GM21717 (cell line): ENCODE results near the gene SYT11.
"Not testable (repeated sequence)": the region's sequence is repeated elsewhere in the genome, so short reads cannot be mapped to it uniquely, and the experiment has no call there.

Experiments used
- ATAC-seq: cut with Tn5 transposase; IDR thresholded peaks from one replicate; pipeline ENCODE4 v1.9.1; 2021; ENCODE audit warnings: mild to moderate bottlenecking, moderate library complexity; ENCODE audit not compliant: unreplicated experiment

Gene SYT11

DNA sequence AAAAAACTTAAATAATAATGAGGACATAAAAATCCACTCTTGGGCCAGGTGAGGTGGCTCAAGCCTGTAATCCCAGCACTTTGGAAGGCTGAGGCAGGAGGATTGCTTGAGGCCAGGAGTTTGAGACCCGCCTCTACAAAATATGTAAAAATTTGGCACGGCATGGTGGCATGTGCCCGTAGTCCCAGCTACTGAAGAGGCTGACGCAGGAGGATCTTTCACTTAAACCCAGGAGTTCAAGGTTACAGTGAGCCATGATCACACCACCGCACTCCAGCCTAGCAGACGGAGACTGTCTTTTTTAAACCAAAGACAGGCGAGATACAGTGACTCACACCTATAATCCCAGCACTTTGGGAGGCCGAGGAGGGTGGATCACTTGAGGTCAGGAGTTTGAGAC is 37.1 kb downstream of the SYT11 start:
- ATAC-seq: not testable (repeated sequence)

DNA sequence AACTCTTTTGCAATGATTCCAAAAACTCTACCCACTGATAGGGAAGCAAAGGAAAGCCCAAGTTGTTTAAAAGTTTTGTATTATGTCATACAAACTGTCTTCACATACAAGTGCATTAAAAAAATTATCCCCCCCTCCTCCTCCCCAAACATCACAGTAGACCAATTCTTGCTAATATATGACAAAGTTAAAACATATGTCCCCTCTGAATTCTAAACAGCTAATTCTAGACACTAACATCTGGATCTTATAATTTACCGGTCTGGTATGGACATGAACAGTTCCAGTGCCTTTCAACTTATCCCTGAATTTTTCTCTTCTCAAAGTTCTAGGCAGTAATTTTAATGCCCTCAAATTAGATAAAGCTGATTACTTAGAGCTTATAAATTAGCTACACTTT is 38.4 kb downstream of the SYT11 start:
- no peak for ATAC-seq

DNA sequence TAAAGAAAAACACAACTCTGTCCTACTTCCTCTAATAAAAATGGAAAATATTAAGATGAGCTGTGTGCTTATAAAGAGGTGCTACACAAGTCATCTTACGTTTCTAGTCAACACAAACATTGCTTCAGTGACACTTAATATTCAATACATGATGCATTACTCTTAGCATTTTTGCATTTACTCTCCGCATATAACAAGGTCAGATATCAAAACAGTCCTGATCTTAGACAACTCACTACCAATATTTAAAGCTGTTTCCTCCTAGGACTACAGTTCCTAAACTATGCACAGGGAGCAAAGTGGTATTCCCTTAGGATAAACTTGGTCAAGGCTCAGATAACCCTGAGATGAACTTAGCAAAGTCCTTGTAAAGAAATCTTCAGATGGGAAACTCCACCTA is 39.5 kb downstream of the SYT11 start:
- no peak for ATAC-seq

DNA sequence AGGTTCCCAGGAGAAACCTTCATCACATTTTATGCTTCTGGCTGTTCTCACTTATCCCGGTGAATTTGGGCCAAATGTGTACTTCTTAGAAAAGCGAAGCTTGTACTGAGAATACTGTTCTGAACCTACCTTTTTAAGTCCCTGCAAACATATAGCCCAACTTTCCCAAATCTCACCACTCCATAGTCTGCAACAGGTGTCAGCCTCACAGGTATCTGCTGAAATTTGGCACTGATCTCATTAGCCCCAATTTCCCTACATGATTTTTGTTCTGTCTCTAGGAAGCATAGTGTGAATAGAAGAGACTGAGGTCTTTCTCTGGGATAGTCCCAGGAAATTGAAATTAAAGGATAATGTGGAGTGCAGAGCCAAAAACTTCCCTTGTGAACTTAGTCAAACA is 40.3 kb downstream of the SYT11 start:
- no peak for ATAC-seq

DNA sequence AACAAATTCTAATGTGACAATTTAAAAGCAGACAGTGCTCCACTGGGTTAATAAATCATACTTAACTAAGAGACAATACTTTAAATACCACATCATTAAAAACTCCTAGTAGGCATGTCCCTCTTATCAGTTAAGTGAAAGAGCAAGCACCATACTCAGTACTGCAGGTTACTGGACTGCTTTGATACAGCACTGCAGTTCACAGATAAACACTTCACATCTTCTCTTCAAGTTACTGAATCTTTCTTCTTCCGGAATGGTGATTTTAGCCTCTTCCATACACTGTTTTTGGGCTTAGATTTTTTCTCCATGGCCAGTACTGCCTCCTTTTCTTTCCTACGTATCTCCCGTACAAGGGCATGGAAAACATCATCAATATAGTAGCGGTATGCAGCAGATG is 40.8 kb downstream of the SYT11 start:
- ATAC-seq: no peak

DNA sequence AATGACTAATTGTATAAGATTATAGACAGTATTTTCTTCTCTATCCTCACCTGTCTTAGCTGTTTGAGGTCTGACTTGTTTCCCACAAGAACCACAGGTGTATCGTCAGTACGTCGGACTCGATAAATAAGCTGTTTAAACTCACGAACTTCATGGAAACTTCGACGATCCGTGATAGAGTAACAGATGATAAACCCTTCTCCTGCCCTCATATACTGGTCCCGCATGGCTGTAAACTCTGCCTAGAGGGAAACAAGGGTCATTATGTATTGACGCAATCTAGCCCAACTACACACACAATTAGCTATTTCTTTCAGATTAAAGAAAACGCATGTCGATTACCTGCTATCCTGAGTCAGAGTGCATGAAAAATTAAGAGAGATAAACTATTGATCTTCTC is 44.9 kb downstream of the SYT11 start:
- ATAC-seq: no peak

DNA sequence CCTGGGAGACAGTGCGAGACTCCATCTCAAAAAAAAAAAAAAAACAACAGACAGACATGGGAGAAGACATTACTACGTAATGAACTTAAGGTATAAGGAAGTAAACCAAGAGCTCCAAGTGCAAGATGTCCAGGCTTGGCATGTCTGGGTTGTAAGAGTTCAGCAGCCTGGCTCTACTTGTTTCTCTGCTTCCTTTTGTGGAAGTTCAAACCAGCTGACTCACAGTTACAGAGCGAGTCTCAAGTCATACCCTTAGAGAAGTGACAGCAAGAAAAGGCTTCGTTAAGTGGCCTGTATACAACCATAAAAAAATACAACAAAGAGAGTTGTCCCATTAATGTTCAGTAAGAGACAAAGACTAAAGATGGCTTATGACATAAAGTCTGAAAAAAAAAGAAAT is 50.5 kb downstream of the SYT11 start:
- ATAC-seq: no peak

DNA sequence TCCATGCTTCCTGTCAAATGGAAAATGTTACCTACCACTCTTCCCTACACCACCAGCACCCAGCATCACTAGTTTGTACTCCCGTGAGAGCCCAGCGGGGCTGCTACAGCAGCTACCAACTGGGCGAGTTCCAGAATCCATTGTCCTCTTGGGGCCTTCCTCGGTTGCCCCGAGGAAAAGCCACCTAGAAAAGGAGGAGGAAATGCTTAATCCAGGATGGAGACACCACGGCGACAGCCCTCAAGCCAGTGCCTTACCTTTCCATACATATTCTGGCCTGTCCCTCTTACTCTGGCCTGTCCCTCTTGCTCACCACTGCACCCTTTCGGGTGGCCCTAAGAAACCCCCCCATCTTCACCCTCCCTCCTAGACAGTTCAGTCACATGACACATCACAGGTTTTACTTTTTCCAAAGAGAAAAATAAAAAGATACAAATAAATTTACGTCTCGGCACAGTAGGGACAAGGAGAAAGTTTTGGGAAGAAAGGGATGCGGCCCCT is 51.3 kb downstream of the SYT11 start:
- no peak for ATAC-seq

DNA sequence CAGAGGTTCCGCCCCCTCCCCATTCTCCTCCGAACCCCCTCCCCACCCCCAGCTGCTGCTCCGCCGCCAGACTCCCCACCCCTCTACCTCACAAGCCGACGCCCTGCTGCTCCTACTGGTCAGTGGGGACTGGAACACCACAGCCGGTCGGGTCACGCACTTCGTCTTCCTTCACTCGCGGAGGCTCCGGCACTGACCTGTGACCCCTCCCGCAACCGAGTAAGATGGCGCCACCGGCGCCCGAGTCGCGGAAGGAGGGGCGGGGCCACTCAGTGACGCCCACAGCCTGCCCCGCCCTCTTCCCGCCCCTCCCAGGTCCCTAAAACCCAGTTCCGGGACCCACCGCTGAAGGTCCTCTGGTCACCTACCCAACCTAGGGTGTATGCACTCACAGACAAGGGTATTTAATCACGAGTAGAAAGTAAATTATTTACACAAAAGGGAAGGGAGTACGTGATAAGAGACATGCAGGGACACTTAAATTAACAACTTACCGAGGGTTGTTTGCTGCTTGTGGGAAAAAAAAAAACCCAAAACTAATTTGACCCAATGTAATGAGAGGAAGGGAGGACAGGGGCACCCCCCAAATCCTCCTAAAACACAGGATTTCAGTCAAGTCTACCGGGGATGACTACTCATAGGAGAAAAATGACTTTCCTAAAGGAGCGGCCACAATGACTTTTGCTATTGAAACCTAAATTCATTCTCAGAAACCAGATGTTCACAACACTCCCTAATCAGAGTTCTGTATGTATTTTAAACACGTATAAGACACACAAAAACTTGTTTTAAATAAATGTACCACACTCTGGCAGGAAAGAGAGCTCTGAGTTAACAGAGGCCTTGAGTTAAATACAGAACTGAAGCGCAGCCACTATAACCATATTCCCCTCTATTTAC is 52.0 kb downstream of the SYT11 start, which contains the start of gene RIT1:
RIT1 (minus strand) TSS at position 194 of the 900 bp plus-strand sequence. CDS start 588 bp downstream, outside the sequence.
- ATAC-seq: peak; percentile 60

DNA sequence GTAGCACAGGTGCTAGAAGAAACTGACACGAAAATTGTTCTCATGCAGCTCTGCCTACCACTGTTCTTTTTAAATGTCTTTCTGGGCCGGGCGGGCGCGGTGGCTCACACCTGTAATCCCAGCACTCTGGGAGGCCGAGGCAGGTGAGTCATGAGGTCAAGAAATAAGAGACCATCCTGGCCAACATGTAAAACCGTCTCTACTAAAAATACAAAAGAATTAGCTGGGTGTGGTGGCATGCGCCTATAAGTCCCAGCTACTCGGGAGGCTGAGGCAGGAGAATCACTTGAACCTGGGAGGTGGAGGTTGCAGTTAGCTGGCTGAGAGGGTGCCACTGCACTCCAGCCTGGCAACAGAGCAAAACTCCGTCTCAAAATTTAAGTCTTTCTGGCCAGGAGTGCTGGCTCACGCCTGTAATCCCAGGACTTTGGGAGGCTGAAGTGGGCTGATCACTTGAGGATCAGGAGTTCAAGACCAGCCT is 52.7 kb downstream of the SYT11 start:
- no peak for ATAC-seq

DNA sequence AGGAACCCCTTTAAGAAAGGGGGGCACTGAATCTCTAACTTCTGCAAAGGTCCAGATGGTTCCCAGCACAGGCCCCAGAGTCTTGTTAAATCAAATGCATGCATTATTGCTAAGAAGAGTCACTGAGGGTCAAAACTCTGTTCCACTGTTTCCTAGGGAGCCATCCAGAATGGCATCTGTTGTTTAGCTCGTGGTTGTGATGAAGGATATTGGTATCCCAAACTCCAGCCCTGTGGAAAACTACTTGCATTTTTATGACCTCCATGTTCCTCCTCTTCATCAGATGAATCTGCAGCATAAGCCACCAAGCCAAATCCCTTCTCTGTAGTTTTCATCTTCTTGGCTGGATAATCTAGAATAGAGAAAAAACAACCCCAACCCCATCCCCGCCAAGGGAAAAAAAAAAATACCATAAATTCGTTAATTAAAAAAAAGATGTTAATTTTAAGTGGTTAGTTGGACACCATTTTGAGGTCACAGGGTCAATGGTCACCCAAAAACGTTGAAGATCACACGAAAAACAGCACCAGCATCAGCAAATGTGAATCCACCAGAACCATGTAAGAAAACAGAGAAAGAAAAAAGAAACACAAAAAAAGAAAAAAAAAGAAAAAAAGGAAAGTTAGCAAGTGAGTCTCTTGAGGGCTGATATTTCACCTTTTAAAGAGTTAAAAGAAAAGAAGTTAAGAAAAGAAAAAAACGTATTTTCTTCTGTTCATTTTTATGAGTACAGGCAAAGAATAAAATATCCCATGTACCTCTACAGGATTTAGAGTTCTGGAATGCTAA is 54.8 kb downstream of the SYT11 start:
- ATAC-seq: no peak

DNA sequence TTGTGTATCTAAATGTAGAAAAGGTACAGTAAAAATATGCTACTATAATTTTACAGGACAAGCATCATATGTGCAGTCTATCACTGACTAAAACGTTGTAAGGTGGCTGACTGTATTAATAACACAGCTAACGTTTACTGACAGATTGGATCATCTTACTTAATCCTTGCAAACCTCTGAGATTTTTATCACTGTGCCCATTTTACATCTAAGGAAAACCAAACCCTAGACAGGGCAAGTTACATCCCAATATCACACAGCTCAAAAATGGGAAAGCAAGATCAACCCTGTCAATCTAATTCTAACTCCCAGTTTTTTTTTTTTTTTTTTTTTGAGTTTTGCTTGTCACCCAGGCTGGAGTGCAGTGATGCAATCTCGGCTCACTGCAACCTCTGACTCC is 59.3 kb downstream of the SYT11 start:
- ATAC-seq: no peak

DNA sequence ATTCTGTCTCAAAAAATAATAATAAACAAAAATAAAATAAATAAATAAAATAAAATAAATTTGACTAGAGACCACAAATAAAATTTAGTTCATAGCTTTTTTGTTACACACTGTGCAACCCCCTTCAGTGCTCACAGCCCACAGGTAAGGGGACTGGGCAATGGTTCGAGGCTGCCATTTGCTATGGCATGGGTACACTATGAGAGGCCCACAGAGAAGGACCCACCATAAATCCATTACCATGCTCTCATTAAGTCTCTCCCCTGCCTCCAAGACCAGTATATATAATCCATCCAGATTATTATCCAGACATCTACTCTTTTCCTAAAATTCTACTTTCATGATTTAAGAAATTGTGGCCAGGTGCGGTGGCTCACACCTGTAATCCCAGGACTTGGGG is 60.4 kb downstream of the SYT11 start:
- no peak for ATAC-seq

DNA sequence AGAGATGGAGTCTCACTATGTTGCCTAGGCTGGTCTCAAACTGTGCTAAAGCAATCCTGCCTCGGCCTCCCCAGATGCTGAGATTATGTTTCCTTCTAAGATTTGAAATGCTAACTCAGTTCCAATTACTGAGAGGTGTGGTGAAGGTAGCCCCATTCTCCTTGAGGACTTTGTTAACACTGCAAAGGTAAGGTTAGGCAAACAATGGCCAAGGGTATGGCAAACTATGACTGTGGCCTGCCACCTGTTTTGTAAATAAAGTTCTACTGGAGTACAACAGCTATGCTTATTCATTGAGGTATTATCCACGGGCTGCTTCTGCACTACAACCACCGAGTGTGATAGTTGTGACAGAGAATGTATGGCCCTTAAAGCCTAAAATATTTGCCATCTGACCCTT is 61.4 kb downstream of the SYT11 start:
- ATAC-seq: no peak

DNA sequence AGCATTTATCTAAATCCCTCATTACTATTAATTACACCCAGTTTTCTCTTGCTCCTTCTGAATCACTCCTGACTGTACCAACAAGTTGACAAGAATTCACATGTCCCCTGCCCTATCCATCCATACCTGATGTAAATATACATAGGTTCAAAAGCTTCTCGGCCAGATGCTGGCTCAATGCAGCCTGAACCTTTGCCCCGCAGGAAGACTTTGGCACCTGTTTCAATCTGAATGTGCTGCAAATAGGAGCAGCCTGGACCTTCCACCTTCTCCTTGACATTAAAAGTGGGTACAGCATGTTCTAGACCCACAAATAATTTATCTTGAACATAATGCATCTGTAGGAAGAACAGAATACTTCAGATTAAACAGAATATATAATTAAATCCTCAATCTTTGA is 66.1 kb downstream of the SYT11 start:
- no peak for ATAC-seq

DNA sequence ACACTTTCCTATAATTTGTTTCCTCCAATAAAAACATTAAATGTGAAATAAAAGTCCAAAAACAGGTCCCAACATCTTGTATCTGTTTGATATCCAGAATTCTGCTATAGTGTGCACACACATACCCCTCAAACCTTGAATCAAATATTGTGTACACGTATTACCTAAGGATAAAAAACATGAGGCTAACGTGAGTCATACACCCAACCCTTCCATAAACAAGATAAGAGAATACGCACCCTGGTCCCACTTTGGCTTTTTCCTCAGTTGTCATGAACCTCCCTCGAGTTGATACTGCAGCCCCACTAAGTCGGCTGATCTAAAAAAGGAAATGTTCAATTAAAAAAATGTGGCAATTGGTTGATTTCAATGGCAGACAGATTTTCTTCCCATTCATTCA is 69.7 kb downstream of the SYT11 start:
- ATAC-seq: no peak

DNA sequence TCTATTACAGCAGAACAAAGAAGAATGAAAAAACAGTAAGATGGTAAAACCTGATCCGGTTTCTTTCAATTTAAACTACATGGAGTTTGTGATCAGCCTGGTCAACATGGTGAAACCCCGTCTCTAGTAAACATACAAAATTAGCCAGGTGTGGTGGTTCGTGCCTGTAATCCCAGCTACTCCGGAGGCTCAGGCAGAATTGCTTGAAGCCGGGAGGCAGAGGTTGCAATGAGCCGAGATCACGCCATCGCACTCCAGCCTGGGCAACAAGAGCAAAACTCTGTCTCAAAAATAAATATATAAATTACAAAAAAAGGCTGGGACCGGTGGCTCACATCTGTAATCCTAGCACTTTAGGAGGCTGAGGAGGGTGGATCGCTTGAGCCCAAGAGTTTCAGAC is 71.4 kb downstream of the SYT11 start:
- ATAC-seq: not testable (repeated sequence)

DNA sequence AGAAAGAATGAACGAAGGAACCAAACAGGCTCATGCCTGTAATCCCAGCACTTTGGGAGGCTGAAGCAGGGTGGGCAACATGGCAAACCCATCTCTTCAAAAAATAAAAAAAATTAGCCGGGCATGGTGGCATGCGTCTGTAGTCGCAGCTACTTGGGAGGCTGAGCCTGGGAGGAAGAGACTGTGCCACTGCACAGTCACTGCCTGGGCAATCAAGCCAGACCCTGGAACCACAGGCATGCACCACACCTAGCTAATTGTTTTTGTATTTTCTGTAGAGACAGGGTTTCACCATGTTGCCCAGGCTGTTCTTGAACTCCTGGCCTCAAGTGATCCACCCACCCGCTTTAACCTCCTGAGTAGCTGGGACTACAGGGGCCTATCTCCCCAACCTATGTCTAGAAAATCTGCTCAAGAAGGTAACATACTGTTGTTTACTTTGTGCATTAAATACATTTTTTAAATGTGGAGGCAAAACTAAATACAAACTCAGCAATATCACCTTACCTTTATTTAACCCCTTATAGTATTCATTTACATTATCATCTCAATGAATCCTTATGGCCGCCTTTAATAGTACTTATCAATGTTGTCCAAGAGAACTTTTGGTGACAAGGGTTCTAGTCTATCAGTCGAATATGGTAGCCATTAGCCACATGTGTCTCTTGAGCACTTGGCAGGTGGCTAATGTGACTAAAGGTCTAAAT is 72.1 kb downstream of the SYT11 start:
- no peak for ATAC-seq

DNA sequence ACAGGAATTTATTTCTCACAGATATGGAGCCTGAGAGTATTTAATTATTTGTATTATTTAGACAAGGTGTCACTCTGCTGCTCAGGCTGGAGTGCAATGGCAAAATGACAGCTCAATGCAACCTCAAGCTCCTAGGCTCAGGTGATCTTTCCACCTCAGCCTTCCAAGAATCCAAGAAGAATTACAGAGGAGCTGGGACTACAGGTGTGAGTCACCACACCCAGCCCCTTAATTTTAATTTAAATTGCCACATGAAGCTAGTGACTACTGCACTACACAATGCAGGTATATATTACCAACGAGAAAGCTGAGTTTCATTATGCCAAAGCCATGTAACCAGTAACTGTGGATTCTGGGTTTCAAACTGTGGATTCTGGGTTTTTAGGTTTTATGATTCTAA is 72.7 kb downstream of the SYT11 start:
- ATAC-seq: no peak

DNA sequence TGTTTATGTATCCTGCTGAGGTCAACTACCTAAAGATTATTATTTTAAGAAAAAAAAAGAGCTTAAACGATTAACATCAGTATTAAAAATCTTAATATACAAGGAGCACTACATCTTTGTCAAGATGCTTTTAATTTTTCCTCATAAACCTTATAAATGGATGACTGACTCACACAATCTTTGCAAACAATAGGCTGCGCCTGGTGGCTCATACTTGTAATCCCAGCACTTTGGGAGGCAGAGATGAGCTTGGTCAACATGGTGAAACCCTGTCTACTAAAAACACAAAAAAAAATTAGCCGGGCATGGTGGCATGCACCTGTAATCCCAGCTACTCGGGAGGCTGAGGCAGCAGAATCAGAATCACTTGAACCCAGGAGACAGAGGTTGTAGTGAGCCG is 73.1 kb downstream of the SYT11 start:
- ATAC-seq: no peak

DNA sequence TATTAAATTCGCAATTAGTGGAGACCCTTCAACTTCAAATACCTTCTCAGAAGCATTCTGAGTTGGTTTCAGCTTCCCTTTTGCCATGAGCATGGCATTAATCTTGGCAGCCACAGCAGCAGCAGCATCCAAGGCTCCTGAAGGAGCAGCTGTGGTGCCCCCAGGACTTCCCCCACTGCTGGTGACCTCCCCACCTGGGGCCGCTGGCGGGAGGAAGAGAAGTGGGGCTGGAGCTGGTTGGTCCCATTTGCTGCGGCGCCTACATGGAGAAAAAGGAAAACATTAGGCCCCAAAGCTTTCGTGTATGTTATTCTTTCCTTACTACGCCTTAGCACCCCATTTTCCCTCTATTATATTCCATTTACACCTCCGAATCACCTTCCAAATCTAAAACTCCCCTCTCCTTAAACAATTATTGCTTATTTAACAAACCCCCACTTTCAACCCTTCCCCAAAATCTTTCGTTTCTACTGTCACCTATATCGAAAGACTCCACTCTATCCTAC is 74.3 kb downstream of the SYT11 start:
- no peak for ATAC-seq
